HEK293 (cell line): ENCODE results near the gene METTL1.

Experiments used
- CTCF ChIA-PET: fragments of 350-600 bp; formaldehyde crosslinking; extraction: SDS; loops from one replicate; lab custom pipeline; 2021; ENCODE audit warnings: antibody characterized with exemption; lab: Yijun Ruan, JAX
- POLR2A ChIA-PET: fragments of 300-600 bp; formaldehyde crosslinking; extraction: SDS; loops from one replicate; lab custom pipeline; 2020; ENCODE audit warnings: antibody characterized with exemption, inconsistent platforms; lab: Yijun Ruan, JAX
- H3K27ac ChIP-seq: fragments of 200-500 bp; sonication (Bioruptor generic); 2 replicates; pipeline ENCODE4 v1.5.1; 2014; ENCODE audit warnings: low read depth, low read length, control low read depth, inconsistent platforms; ENCODE audit errors: extremely low read depth
- H3K36me3 ChIP-seq, 2 experiments: fragments of 200-500 bp in 1 of 2; sonication (Bioruptor generic) in 1 of 2; 1 replicate in 1 of 2; 2 replicates in 1 of 2; pipeline ENCODE4 v1.5.1; 2014 to 2017; ENCODE audit warnings: inconsistent platforms in 2 of 2, low read length in 2 of 2; ENCODE audit not compliant: control insufficient read depth in 2 of 2, insufficient read depth in 1 of 2
- H3K4me1 ChIP-seq: fragments of 200-500 bp; sonication (Bioruptor generic); 2 replicates; pipeline ENCODE4 v1.5.1; 2014; ENCODE audit warnings: mild to moderate bottlenecking, low read length, inconsistent platforms; ENCODE audit not compliant: control insufficient read depth, insufficient read depth
- H3K4me3 ChIP-seq: 2 replicates; pipeline ENCODE4 v1.5.1; 2011; ENCODE audit warnings: low read depth, mild to moderate bottlenecking, control low read depth, low read length, moderate library complexity
- H3K9me3 ChIP-seq: fragments of 200-500 bp; sonication (Bioruptor generic); 2 replicates; pipeline ENCODE4 v1.5.1; 2014; ENCODE audit warnings: low read depth, low read length, inconsistent platforms; ENCODE audit not compliant: control insufficient read depth, insufficient read depth
- BCL11A ChIP-seq: fragments of 450-650 bp; formaldehyde crosslinking; IDR thresholded peaks from 2 replicates; pipeline ENCODE4 v1.5.1; 2016; ENCODE audit warnings: low read depth, missing biosample characterization, missing genetic modification characterization
- BCL11B ChIP-seq: fragments of 450-650 bp; formaldehyde crosslinking; IDR thresholded peaks from 2 replicates; pipeline ENCODE4 v1.5.1; 2016; ENCODE audit warnings: low read depth, missing biosample characterization, missing genetic modification characterization
- EGR2 ChIP-seq: fragments of 450-650 bp; formaldehyde crosslinking; IDR thresholded peaks from 2 replicates; pipeline ENCODE4 v1.5.1; 2016; ENCODE audit warnings: low read depth, missing biosample characterization, missing genetic modification characterization
- HOXD13 ChIP-seq: sonication (generic); formaldehyde crosslinking; IDR thresholded peaks from 2 replicates; pipeline ENCODE4 v1.8.0; 2022; ENCODE audit warnings: missing genetic modification reagents, borderline replicate concordance
- IKZF3 ChIP-seq: fragments of 450-650 bp; IDR thresholded peaks from 2 replicates; pipeline ENCODE4 v1.5.0; 2018; ENCODE audit warnings: missing biosample characterization, mild to moderate bottlenecking, missing genetic modification characterization, moderate library complexity
- KLF7 ChIP-seq: fragments of 450-650 bp; formaldehyde crosslinking; IDR thresholded peaks from 2 replicates; pipeline ENCODE4 v1.5.1; 2016; ENCODE audit warnings: missing biosample characterization, missing genetic modification characterization, borderline replicate concordance
- SP7 ChIP-seq: fragments of 450-650 bp; formaldehyde crosslinking; IDR thresholded peaks from 2 replicates; pipeline ENCODE4 v1.5.1; 2016; ENCODE audit warnings: missing biosample characterization, missing genetic modification characterization
- ZFP37 ChIP-seq: fragments of 450-650 bp; formaldehyde crosslinking; IDR thresholded peaks from 2 replicates; pipeline ENCODE4 v1.5.1; 2016; ENCODE audit warnings: missing biosample characterization, missing genetic modification characterization
- ZNF184 ChIP-seq: fragments of 450-650 bp; IDR thresholded peaks from 2 replicates; pipeline ENCODE4 v1.5.1; 2018; ENCODE audit warnings: missing biosample characterization, mild to moderate bottlenecking, missing genetic modification characterization
- ZNF248 ChIP-seq: fragments of 450-650 bp; formaldehyde crosslinking; IDR thresholded peaks from 2 replicates; pipeline ENCODE4 v1.5.1; 2017; ENCODE audit warnings: missing biosample characterization, missing genetic modification characterization
- ZNF292 ChIP-seq: fragments of 450-650 bp; formaldehyde crosslinking; IDR thresholded peaks from 2 replicates; pipeline ENCODE4 v1.5.1; 2016; ENCODE audit warnings: low read depth, missing biosample characterization, missing genetic modification characterization, borderline replicate concordance
- ZNF416 ChIP-seq: fragments of 450-650 bp; formaldehyde crosslinking; IDR thresholded peaks from 2 replicates; pipeline ENCODE4 v1.5.1; 2016; ENCODE audit warnings: missing biosample characterization, missing genetic modification characterization
- ZNF548 ChIP-seq: fragments of 450-650 bp; formaldehyde crosslinking; IDR thresholded peaks from 2 replicates; pipeline ENCODE4 v1.5.1; 2016; ENCODE audit warnings: missing biosample characterization, missing genetic modification characterization
- ZNF549 ChIP-seq: fragments of 450-650 bp; IDR thresholded peaks from 2 replicates; pipeline ENCODE4 v1.5.1; 2018; ENCODE audit warnings: missing biosample characterization, missing genetic modification characterization, mild to moderate bottlenecking, inconsistent platforms, moderate library complexity
- ZNF560 ChIP-seq: fragments of 450-650 bp; formaldehyde crosslinking; IDR thresholded peaks from 2 replicates; pipeline ENCODE4 v1.5.1; 2017; ENCODE audit warnings: missing biosample characterization, missing genetic modification characterization, borderline replicate concordance
- ZNF571 ChIP-seq: fragments of 450-650 bp; formaldehyde crosslinking; IDR thresholded peaks from 2 replicates; pipeline ENCODE4 v1.5.0; 2017; ENCODE audit warnings: missing biosample characterization, missing genetic modification characterization
- ZNF792 ChIP-seq: fragments of 450-650 bp; formaldehyde crosslinking; IDR thresholded peaks from 2 replicates; pipeline ENCODE4 v1.5.1; 2016; ENCODE audit warnings: missing biosample characterization, missing genetic modification characterization
- TF ChIP-seq, protein P1 (sequence below): sonication (generic); formaldehyde crosslinking; IDR thresholded peaks from 2 replicates; pipeline ENCODE4 v1.8.1; 2022; ENCODE audit warnings: mild to moderate bottlenecking, moderate library complexity, missing genetic modification reagents
- TF ChIP-seq, protein P2 (sequence below): fragments of 450-650 bp; IDR thresholded peaks from 2 replicates; pipeline ENCODE4 v1.5.1; 2018; ENCODE audit warnings: missing biosample characterization, mild to moderate bottlenecking, missing genetic modification characterization
- TF ChIP-seq, protein P3 (sequence below): fragments of 450-650 bp; formaldehyde crosslinking; IDR thresholded peaks from 2 replicates; pipeline ENCODE4 v1.5.1; 2016; ENCODE audit warnings: missing biosample characterization, missing genetic modification characterization
- TF ChIP-seq, protein P4 (sequence below): fragments of 450-650 bp; formaldehyde crosslinking; IDR thresholded peaks from 2 replicates; pipeline ENCODE4 v1.5.1; 2016; ENCODE audit warnings: missing biosample characterization, missing genetic modification characterization
- TF ChIP-seq, protein P5 (sequence below): fragments of 450-650 bp; formaldehyde crosslinking; IDR thresholded peaks from 2 replicates; pipeline ENCODE4 v1.5.1; 2016; ENCODE audit warnings: missing biosample characterization, missing genetic modification characterization

Gene METTL1

DNA sequence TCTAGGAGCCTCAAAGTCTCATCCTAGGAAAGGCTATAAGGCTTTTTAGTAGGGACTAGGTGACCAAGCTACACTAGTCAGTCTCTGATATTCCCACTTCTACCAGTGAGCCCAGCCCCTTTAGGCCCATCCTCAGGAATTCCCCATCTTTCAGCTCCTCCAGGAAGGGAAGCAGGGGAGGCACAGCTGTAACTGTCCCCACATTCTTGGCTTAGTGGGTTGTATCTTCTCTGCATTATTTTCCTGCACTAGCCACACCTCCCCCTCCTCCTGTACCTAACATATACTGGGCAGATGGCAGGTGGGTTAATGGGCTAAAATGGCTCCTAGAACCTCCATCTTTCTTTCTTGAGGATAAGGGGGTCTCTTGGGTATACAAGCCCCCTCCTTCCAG, 4.6 kb downstream of the METTL1 start:
- TF ChIP-seq IKZF3 (tag by site-specific recombination): peak; percentile 39; the same call in 1 of the 2 replicates
- no peak for TF ChIP-seq ZNF792 (tag by site-specific recombination)
- TF ChIP-seq, all 188 proteins: peak for 1
- ChIA-PET CTCF (interaction anchor here (0.5 to 3.8 kb wide), 8 partner anchors 8 to 235 kb away, joined by 3 to 26 read pairs (median 4); partner anchors contain the start of genes MARCHF9 and TSFM), POLR2A (interaction anchor here (0.5 to 2.5 kb wide), 3 partner anchors 11 to 66 kb away, joined by 5 to 8 read pairs (median 7); partner anchors contain the start of gene TSPAN31)
- Histone ChIP-seq H3K9me3 (no peaks in the 10 kb centered on the region), H3K27ac (no peak overlapping the region; the same call in 1 of the 2 replicates), H3K4me3 (no peak overlapping the region), H3K4me1 (peaks cover 18% of the 10 kb centered on the region), H3K36me3 (peaks cover 0 to 34% of the 10 kb centered on the region in 2 experiments; a peak in 2 of 3 replicates)

DNA sequence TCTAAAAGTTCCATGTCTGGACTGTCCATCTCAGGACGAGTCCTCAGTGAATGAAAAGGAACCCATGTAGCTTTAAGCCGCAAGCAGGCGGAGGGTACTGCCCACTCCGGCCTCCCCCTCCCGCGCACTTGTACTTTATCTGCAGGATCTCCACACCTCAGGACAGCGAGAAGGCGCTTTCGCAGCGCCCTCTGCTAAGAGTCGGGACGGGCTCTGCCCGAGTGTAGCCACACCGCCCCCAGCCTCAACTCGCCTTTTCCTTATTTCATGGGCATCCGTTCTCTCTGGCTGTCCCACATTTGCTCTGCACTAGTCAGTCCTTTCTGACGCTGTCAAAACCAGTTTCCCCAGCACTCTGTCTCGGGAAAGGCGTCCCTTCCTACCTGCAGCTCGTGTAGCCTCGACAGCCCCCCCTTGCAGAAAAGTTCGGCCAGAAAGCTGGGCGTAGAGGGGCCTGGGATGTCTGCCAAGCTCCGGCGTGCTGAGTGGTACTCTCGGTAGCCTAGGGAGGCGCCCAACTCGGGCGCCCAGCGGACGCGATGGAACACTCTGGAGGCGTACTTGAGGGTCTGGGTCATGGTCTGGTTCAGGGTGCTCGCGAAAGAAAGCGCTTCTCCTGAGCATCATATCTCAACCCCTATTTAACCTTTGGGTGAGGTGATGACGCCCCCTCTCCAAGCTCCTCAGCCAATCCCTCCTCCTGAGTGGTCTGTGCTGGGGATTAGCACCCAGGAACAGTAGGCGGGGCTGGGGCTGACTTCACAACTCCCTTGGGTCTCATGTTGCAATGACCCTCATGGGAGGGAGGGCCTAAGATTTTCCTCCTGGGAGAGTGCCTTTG, 5.2 kb downstream of the METTL1 start, which contains the start of gene CYP27B1:
TSS of gene CYP27B1 (minus strand) at position 615 of the 841 bp plus-strand sequence. CDS start at position 578, 37 bp downstream.
- ChIA-PET POLR2A (interaction anchor here (0.5 to 2.5 kb wide), 7 partner anchors 10 to 127 kb away, joined by 3 to 8 read pairs (median 4); partner anchors contain the start of genes CDK4 and TSPAN31), CTCF (interaction anchor here (0.5 to 3.8 kb wide), 11 partner anchors 9 to 174 kb away, joined by 3 to 26 read pairs (median 3); partner anchors contain the start of genes MARCHF9 and TSFM)
- peak within 1 kb of the TSS; percentile 24 for H3K4me3 ChIP-seq
- TF ChIP-seq, protein P1, sequence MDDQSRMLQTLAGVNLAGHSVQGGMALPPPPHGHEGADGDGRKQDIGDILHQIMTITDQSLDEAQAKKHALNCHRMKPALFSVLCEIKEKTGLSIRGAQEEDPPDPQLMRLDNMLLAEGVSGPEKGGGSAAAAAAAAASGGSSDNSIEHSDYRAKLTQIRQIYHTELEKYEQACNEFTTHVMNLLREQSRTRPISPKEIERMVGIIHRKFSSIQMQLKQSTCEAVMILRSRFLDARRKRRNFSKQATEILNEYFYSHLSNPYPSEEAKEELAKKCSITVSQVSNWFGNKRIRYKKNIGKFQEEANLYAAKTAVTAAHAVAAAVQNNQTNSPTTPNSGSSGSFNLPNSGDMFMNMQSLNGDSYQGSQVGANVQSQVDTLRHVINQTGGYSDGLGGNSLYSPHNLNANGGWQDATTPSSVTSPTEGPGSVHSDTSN (CRISPR knock-in tag): no peak
- TF ChIP-seq ZNF560 (no peak), IKZF3 (tag by site-specific recombination) (peak; percentile 82; the same call in 1 of the 2 replicates), ZNF184 (tag by site-specific recombination) (no peak), ZNF416 (no peak), SP7 (tag by site-specific recombination) (peak; percentile 67), ZFP37 (tag by site-specific recombination) (peak; percentile 33; the same call in 1 of the 2 replicates), ZNF548 (tag by site-specific recombination) (no peak), KLF7 (no peak), EGR2 (tag by site-specific recombination) (peak; percentile 70), BCL11B (no peak), ZNF248 (tag by site-specific recombination) (no peak), ZNF571 (tag by site-specific recombination) (no peak), HOXD13 (CRISPR knock-in tag) (no peak), ZNF292 (tag by site-specific recombination) (no peak), BCL11A (tag by site-specific recombination) (no peak), ZNF549 (no peak)
- TF ChIP-seq, protein P2, sequence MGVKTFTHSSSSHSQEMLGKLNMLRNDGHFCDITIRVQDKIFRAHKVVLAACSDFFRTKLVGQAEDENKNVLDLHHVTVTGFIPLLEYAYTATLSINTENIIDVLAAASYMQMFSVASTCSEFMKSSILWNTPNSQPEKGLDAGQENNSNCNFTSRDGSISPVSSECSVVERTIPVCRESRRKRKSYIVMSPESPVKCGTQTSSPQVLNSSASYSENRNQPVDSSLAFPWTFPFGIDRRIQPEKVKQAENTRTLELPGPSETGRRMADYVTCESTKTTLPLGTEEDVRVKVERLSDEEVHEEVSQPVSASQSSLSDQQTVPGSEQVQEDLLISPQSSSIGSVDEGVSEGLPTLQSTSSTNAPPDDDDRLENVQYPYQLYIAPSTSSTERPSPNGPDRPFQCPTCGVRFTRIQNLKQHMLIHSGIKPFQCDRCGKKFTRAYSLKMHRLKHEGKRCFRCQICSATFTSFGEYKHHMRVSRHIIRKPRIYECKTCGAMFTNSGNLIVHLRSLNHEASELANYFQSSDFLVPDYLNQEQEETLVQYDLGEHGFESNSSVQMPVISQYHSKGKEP (tag by site-specific recombination): no peak
- TF ChIP-seq, protein P3, sequence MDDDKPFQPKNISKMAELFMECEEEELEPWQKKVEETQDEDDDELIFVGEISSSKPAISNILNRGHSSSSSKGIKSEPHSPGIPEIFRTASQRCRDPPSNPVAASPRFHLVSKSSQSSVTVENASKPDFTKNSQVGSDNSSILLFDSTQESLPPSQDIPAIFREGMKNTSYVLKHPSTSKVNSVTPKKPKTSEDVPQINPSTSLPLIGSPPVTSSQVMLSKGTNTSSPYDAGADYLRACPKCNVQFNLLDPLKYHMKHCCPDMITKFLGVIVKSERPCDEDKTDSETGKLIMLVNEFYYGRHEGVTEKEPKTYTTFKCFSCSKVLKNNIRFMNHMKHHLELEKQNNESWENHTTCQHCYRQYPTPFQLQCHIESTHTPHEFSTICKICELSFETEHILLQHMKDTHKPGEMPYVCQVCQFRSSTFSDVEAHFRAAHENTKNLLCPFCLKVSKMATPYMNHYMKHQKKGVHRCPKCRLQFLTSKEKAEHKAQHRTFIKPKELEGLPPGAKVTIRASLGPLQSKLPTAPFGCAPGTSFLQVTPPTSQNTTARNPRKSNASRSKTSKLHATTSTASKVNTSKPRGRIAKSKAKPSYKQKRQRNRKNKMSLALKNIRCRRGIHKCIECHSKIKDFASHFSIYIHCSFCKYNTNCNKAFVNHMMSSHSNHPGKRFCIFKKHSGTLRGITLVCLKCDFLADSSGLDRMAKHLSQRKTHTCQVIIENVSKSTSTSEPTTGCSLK (tag by site-specific recombination): no peak
- TF ChIP-seq, protein P4, sequence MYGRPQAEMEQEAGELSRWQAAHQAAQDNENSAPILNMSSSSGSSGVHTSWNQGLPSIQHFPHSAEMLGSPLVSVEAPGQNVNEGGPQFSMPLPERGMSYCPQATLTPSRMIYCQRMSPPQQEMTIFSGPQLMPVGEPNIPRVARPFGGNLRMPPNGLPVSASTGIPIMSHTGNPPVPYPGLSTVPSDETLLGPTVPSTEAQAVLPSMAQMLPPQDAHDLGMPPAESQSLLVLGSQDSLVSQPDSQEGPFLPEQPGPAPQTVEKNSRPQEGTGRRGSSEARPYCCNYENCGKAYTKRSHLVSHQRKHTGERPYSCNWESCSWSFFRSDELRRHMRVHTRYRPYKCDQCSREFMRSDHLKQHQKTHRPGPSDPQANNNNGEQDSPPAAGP (tag by site-specific recombination): peak; percentile 62
- TF ChIP-seq, protein P5, sequence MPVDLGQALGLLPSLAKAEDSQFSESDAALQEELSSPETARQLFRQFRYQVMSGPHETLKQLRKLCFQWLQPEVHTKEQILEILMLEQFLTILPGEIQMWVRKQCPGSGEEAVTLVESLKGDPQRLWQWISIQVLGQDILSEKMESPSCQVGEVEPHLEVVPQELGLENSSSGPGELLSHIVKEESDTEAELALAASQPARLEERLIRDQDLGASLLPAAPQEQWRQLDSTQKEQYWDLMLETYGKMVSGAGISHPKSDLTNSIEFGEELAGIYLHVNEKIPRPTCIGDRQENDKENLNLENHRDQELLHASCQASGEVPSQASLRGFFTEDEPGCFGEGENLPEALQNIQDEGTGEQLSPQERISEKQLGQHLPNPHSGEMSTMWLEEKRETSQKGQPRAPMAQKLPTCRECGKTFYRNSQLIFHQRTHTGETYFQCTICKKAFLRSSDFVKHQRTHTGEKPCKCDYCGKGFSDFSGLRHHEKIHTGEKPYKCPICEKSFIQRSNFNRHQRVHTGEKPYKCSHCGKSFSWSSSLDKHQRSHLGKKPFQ (tag by site-specific recombination): no peak

More for the DNA sequence above, 5.2 kb downstream of the METTL1 start, which contains the start of gene CYP27B1:
- Histone ChIP-seq H3K27ac (no peak within 1 kb of the TSS; the same call in 1 of the 2 replicates), H3K4me1 (peaks cover 18% of the 10 kb centered on the region), H3K9me3 (no peaks in the 10 kb centered on the region), H3K36me3 (peaks cover 0 to 34% of the 10 kb centered on the region in 2 experiments; a peak in 2 of 3 replicates)
